Measurements from ENCODE around the gene RSPO1. TPM values are rescaled to one million over a fixed set of nuclear protein-coding genes. Genes with fewer than 3 reads are reported as not detected.
"Not testable (repeated sequence)": the region's sequence is repeated elsewhere in the genome, so short reads cannot be mapped to it uniquely, and the experiment has no call there.

Gene RSPO1
- total and polyA plus RNA-seq, 3 donors from 2014 or later: 0.16 to 5.0 (median 0.25) TPM

DNA sequence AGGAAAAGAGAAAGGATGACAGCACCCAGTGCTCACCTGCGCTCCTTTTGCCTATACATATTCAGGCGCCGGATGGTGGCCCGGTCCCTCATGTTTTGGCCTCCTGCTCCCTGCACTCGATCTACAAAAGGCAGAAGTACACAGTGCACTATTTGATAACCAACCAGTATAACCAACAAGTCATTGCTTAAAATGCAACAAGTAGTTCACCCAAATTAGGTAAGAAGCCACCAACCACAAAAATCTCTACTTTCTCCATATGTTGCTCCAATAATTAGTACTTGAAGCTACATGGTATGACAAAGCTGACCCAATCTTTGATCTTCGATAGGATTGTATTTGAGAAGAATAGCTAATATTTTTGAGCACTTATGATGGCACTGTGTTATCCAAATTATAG is 41.0 kb downstream of the RSPO1 start:
- H3K4me3 ChIP-seq: no peak overlapping the region
- DNase-seq: no peak
- no peak overlapping the region for H3K27ac ChIP-seq
- no peaks in the 10 kb centered on the region for H3K36me3 ChIP-seq (ENCODE audit: low read depth, missing control alignments)
- 84 to 88% methylated on average over 6 of the region's 6 CpGs for WGBS, 2 donors
- intact Hi-C loops (cut with DNase I; ENCODE audit: low total_unique reads): no loop called here
- H3K4me1 ChIP-seq: peaks cover 13% of the 10 kb centered on the region
- TF ChIP-seq POLR2A (IDR thresholded peaks at IDR 0.05): no peak
- TF ChIP-seq, protein P1, sequence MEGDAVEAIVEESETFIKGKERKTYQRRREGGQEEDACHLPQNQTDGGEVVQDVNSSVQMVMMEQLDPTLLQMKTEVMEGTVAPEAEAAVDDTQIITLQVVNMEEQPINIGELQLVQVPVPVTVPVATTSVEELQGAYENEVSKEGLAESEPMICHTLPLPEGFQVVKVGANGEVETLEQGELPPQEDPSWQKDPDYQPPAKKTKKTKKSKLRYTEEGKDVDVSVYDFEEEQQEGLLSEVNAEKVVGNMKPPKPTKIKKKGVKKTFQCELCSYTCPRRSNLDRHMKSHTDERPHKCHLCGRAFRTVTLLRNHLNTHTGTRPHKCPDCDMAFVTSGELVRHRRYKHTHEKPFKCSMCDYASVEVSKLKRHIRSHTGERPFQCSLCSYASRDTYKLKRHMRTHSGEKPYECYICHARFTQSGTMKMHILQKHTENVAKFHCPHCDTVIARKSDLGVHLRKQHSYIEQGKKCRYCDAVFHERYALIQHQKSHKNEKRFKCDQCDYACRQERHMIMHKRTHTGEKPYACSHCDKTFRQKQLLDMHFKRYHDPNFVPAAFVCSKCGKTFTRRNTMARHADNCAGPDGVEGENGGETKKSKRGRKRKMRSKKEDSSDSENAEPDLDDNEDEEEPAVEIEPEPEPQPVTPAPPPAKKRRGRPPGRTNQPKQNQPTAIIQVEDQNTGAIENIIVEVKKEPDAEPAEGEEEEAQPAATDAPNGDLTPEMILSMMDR (IDR thresholded peaks at IDR 0.05): no peak
- H3K9me3 ChIP-seq: no peaks in the 10 kb centered on the region
- H3K27me3 ChIP-seq: no peaks in the 10 kb centered on the region

DNA sequence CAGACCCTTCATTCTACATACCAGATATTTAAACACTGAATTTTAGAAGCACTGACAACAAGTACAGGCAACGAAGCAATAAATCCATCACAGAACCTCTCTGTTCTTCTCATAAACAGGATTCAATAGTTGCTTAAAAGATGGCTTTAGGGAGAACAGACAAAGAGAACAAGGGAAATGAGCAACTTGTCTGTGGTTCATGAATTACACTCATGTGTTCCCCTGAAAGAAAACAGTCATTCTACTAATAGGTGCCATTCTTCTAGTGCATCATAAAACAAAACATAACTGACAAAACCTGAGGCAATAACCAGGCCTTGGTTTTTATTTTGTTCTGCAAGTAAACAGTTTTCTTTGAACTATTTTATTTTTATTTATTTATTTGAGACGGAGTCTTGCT is 45.8 kb downstream of the RSPO1 start:
- Histone ChIP-seq H3K36me3 (ENCODE audit: low read depth, missing control alignments) (no peaks in the 10 kb centered on the region), H3K27me3 (no peaks in the 10 kb centered on the region), H3K9me3 (no peaks in the 10 kb centered on the region), H3K27ac (no peak overlapping the region), H3K4me1 (peaks cover 5% of the 10 kb centered on the region), H3K4me3 (no peak overlapping the region)
- intact Hi-C loops (cut with DNase I; ENCODE audit: low total_unique reads): no loop called here
- no peak for DNase-seq
- 86 to 88% methylated on average over 2 of the region's 2 CpGs for WGBS, 2 donors
- TF ChIP-seq, protein P1 (IDR thresholded peaks at IDR 0.05): no peak
- TF ChIP-seq POLR2A (IDR thresholded peaks at IDR 0.05): no peak

DNA sequence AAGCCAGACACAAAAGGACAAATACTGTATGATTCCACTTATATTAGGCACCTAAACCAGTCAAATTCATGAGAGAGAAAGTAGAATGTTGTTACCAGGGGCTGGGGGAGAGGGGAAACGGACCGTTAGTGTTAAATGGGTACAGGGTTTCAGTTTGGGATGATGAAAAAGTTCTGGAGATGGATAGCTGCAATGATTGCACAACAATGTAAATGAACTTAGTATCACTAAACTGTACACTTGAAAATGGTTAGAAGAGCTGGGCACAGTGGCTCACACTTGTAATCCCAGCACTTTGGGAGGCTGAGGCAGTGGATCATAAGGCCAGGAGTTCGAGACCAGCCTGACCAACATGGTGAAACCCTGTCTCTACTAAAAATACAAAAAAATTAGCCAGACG is 50.1 kb downstream of the RSPO1 start:
- DNase-seq; H3K4me3 ChIP-seq; H3K9me3 ChIP-seq; H3K27me3 ChIP-seq; H3K27ac ChIP-seq; H3K36me3 ChIP-seq (ENCODE audit: low read depth, missing control alignments); intact Hi-C loops (cut with DNase I; ENCODE audit: low total_unique reads); H3K4me1 ChIP-seq: not testable (repeated sequence)
- WGBS, 2 donors: 83 to 94% methylated on average over 4 of the region's 4 CpGs

DNA sequence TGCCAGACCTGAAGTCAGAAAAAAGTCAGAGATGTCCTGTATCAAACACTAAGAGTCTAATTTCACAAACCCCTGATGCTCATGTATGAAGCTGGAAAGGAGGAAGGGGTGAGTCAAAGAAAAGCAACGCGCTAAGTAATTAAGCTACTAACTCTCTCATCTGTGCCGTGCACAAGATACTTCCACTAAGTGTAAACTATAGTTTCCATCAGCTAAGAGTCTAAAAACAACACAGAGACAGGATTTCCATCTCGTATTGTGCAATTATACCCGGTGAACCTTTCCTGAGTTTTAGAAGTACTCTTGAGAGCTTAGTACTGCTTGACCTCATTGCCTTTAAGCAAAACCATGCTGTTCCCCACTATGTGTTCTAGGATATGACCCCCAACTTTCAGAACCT is 59.0 kb downstream of the RSPO1 start:
- DNase-seq: no peak
- WGBS, 2 donors: 89 to 97% methylated on average over 5 of the region's 5 CpGs
- no peaks in the 10 kb centered on the region for H3K9me3 ChIP-seq
- intact Hi-C loops (cut with DNase I; ENCODE audit: low total_unique reads): no loop called here
- H3K4me3 ChIP-seq: no peak overlapping the region
- H3K27me3 ChIP-seq: no peaks in the 10 kb centered on the region
- no peak overlapping the region for H3K27ac ChIP-seq
- H3K36me3 ChIP-seq (ENCODE audit: low read depth, missing control alignments): no peaks in the 10 kb centered on the region
- no peaks in the 10 kb centered on the region for H3K4me1 ChIP-seq
- no peak for TF ChIP-seq POLR2A (IDR thresholded peaks at IDR 0.05)
- TF ChIP-seq, protein P1 (IDR thresholded peaks at IDR 0.05): no peak

DNA sequence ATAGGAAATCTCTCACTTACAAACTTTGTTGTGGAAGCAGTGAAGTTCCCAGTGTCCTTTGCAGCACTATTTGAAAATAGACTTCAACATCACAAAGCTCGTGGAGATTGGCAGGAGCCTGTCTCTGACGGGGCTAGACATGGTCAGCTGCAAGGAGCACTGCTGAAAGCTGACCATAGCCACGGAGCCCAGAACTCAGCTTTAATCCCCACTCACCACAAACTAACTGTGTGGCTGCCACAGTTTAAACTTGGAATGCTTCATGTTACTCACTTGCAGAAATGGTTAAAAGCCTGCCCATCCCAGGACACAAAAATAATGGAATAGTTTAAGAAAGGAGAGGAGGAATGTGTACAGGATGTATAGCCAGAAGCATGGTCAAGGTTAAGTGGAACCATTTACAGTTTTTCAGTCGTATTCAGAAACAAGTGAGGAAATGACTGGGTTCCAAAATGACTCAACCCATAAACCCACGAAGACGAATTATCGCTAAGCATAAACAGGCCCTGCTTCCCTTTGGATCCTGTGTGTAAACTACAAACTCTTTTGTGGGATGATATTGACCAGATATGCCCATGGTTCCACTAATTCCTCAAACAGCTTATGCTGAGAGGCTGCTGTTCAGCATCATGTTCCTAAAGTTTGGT is 59.7 kb downstream of the RSPO1 start:
- no peaks in the 10 kb centered on the region for H3K36me3 ChIP-seq (ENCODE audit: low read depth, missing control alignments)
- H3K4me3 ChIP-seq: no peak overlapping the region
- TF ChIP-seq, protein P1 (IDR thresholded peaks at IDR 0.05): no peak
- TF ChIP-seq POLR2A (IDR thresholded peaks at IDR 0.05): no peak
- no peaks in the 10 kb centered on the region for H3K9me3 ChIP-seq
- H3K4me1 ChIP-seq: no peaks in the 10 kb centered on the region
- no peaks in the 10 kb centered on the region for H3K27me3 ChIP-seq
- DNase-seq: no peak
- WGBS, 2 donors: 84 to 85% methylated on average over 7 of the region's 7 CpGs
- H3K27ac ChIP-seq: no peak overlapping the region
- intact Hi-C loops (cut with DNase I; ENCODE audit: low total_unique reads): no loop called here

Measured in testis (tissue), 3 donors.